H54 (cell line): ENCODE results near the gene NMNAT3.

ENCODE experiments used
- DNase-seq: peaks from one replicate; pipeline ENCODE4 v3.0.0; 2011; ENCODE audit warnings: low spot score, mixed read lengths; ENCODE audit not compliant: insufficient read length
- FAIRE-seq: peaks from 3 replicates; lab custom pipeline; 2011; peaks lifted over from hg19 to GRCh38; lab: Jason Lieb, UNC
- POLR2A ChIP-seq: IDR thresholded peaks from 2 replicates; pipeline ENCODE4 v1.6.1; 2011; ENCODE audit warnings: low read depth, mild to moderate bottlenecking, low read length

The NMNAT3 gene

DNA sequence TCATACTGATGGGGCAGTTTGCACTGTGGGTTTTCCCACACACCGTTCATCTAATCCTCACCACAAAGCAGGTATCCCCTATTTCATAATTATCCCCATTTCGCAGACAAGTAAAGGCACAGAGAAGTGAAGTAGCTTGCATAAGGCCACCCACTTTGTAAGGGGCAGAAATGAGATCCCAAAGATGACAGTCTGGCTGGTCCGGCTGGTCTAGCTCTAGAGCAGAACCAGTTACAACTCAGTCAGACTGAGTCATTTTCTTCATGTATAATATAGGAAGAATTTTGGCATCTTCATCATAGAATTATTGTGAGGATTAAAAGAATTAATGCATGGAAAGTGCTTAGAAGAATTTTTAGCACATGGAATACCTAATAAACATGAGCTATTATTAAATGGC is 148.8 kb downstream of the NMNAT3 start:
- FAIRE-seq (no peak), DNase-seq (no peak)
- no peak for TF ChIP-seq POLR2A

DNA sequence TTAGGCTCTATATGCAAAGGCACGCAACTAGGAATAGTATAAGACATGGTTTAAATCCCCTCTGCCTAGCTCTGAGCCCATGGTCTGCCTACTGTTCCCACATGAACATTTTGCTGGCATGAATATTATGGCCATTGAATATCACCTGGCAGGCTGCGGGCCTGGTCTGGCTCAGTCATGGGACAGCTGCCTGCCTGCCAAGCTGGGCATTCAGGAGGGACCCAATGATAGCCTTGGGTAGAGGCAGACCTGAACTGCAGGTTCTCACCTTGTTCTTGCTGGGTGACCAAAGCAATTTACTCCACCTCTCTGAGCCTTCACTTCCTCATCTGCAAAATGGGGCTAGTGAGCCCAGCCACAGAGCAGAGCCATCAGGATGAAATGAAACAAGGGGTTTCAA is 149.5 kb downstream of the NMNAT3 start:
- no peak for FAIRE-seq
- no peak for DNase-seq
- no peak for TF ChIP-seq POLR2A

DNA sequence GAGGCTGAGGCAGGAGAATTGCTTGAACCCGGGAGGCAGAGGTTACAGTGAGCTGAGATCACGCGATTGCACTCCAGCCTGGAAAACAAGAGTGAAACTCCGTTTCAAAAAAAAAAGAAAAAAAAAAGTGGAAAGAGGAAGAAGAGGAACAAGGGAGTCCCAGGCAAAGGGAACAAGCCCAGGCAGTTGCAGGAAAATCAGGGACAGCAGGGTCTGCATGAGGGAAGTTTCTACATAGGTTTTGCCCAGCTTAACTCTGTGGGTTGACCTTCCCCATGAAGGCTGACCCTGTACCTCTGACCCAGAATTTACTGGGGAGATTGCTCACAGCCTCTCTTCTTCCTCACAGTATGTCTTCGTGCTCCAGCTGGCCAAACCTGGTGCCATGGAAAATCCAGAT is 150.5 kb downstream of the NMNAT3 start:
- FAIRE-seq: no peak

GRCh38 chr3:139526146-139526545 is 151.6 kb downstream of the NMNAT3 start:
- FAIRE-seq (no peak), DNase-seq (no peak)
- no peak for TF ChIP-seq POLR2A

More for the DNA sequence above, 150.5 kb downstream of the NMNAT3 start:
- no peak for TF ChIP-seq POLR2A
- no peak for DNase-seq

GRCh38 chr3:139524841-139525636 is 152.7 kb downstream of the NMNAT3 start:
- TF ChIP-seq POLR2A: no peak
- DNase-seq: no peak
- FAIRE-seq: no peak

GRCh38 chr3:139523718-139524117 is 154.1 kb downstream of the NMNAT3 start:
- FAIRE-seq: no peak
- DNase-seq: no peak
- TF ChIP-seq POLR2A: no peak

- DNase-seq: no peak
- no peak for TF ChIP-seq POLR2A
- FAIRE-seq: no peak
Observed at GRCh38 chr3:139523166-139523565, 154.6 kb downstream of the NMNAT3 start.

GRCh38 chr3:139522421-139522820 is 155.4 kb downstream of the NMNAT3 start:
- no peak for FAIRE-seq
- DNase-seq: no peak

GRCh38 chr3:139521816-139522215 is 156.0 kb downstream of the NMNAT3 start:
- DNase-seq (no peak), FAIRE-seq (no peak)
- TF ChIP-seq POLR2A: no peak

More at GRCh38 chr3:139522421-139522820, 155.4 kb downstream of the NMNAT3 start:
- no peak for TF ChIP-seq POLR2A

DNA sequence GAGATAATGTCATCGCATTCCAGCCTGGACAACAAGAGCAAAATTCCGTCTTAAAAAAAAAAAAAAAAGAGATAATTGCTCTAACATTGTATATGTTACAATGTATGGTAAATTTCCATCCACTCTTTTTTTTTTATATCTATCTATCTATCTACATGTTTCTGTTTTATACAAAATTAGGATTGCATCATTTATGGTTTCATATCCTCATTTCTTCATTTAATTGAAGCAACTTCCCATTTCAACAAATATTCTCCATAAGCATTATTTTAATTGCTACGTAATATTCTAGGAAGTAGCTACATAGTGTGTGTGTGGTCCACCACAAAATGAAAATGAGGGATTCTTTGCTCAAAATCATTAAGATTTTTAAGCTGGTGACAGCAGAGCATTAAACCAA is 156.6 kb downstream of the NMNAT3 start:
- no peak for TF ChIP-seq POLR2A
- DNase-seq (no peak), FAIRE-seq (no peak)

- DNase-seq (no peak), FAIRE-seq (no peak)
- TF ChIP-seq POLR2A: no peak
Observed at GRCh38 chr3:139519998-139520737, 157.6 kb downstream of the NMNAT3 start.

DNA sequence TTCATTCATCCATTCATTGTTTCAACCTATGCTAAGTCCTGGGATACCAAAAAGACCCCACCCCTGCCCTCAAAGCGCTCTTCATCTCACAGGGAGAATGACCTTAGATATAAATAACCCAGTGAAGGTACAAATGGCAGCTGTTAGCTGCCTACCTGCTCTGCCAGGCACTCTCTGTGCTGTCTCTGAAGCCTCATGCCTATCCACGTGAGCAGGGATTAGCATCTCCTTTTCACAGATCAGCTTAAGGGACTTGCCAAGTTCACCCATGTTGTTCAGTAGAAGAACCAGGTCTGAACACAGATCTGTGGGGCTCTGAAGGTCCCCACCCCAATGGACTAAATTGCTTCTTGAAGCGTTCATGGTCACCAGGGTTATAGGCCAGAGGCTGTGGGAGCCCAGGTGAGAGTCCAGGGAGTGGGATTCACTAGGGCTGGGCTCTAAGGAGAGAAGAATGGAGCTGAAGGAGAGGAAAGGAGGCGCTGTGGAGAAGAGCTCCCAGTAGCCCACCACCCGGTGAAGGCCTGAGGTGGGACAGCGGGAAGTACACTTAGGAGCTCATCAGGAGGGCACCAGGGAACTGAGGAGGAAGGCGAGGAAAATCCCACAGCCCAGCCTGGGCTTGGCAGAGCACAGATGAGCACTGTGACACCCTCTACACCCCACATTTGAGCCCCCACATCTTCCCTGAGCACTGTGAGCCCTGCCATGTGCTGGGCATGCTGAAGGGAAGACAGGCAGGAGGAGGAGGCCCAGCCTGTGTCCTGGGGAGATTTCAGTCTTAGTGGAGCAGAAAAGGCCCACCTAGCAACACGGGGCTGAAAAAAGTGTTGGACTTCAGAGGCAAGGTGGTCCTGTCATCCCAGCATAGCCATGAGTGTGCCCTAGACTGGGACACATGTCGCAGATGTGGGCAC is 158.6 kb downstream of the NMNAT3 start:
- FAIRE-seq: no peak
- DNase-seq: no peak
- TF ChIP-seq POLR2A: no peak

DNA sequence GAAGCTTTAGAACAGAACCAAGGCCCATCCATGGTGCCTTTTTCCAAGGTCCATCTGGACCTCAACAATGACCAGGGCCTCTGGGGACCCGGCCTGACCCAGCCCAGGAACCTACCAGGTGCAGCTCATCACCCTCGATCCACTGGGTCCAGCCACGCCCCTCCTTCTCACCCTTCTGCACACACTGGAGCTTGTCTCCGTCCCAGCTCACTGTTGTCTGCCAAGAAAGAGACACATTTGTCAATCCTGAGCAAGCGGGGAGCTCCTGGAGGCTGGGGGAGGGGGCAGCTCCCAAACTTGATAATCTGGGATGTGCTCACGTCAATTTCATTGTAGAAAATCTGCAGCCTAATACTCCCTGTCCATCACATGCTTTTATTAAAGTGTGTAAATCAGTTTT is 159.5 kb downstream of the NMNAT3 start:
- no peak for TF ChIP-seq POLR2A
- DNase-seq (no peak), FAIRE-seq (no peak)
